ENCODE results near the gene INPP1.

The INPP1 gene

DNA sequence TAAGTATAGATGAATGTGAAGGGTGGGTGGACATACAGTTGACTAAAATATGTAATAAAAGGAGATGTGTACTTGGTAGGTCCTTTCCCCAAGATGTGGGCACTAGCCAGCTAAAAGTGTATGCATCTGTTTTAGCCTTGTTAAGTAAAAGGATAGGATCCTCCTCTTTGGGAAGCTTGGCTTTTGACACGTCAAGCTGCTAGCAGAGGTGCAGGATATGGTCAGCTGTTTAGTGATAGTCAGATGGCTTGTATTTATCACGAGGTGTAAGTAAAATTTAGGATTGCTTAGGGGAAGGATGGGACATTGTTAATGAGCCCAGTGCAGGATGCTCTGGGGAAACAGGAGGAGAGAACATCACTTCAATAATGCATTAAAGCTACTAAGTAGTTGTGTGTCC, 66.2 kb downstream of the INPP1 start:
- DNase-seq (ENCODE audit: low spot score): no peak

DNA sequence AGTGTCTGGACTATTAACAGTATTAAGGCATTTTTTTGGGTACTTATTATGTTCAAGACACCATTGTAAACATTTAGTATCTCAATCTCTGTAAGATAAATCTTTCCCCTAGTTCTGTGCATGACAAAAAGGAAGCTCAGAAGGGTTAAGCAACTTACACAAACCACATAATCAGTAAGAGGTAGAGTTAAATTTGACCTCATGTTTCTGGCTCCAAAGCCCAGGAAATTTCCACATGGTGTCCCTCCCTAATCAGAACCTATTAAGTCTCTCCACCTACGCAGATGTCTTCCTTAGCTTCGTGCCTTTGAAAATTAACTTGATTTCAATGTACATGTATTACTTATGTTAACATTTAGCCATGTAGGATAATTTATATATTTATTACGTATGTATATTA, 66.8 kb downstream of the INPP1 start:
- no peak for DNase-seq (ENCODE audit: low spot score)

DNA sequence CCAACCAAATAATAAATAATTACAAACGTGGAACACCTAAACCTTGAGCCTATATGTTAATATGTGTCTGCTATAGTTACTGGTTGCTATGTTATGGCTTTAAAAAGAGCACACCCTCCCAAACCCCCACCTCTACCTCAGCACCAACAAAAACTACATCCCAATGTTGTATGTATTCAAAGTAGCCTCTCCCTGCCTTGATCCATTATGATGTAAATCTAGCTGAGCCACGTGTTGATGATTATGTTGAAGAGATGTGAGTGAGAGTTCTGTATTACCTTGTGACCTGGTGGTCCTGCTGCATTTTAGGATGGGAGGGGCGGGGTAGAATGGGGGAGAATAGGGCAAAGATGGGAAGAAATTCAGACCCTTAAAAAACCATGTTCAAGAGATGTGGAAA, 69.6 kb downstream of the INPP1 start:
- no peak for DNase-seq (ENCODE audit: low spot score)

DNA sequence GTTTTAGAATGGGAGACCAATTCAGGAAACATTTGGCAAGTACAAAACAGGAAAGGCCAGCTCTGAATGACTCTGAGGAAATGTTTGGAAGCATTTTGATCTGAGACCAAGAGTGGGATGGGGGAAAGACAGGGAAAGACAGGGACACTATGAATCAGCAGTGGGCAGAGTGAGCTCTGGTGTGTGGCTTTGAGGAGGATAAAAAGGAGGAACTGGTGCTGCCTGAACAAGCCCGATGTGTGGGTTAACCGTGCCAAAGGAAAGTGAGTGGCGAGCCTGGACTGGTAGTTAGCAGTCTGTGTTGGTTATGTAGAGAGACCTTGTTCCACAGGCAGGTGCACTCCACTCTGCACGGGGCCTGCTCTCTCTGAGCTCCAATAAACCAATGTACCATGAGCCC, 70.0 kb downstream of the INPP1 start:
- DNase-seq (ENCODE audit: low spot score): no peak

DNA sequence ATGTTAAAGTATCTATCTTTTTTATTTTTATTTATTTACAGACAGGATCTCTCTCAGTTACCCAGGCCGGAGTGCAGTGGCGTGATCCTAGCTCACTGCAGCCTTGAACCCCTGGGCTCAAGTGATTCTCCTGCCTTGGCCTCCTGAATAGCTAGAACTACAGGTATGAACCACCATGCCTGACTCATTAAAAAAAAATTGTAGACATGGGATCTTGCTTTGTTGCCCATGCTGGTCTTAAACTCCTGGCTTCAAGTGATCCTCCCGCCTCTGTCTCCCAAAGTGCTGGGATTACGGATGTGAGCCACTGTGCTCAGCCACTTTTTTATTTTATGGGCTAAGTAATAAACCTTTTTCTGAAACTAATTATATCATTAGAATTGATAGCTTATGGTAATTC, 71.9 kb downstream of the INPP1 start:
- no peak for DNase-seq (ENCODE audit: low spot score)

DNA sequence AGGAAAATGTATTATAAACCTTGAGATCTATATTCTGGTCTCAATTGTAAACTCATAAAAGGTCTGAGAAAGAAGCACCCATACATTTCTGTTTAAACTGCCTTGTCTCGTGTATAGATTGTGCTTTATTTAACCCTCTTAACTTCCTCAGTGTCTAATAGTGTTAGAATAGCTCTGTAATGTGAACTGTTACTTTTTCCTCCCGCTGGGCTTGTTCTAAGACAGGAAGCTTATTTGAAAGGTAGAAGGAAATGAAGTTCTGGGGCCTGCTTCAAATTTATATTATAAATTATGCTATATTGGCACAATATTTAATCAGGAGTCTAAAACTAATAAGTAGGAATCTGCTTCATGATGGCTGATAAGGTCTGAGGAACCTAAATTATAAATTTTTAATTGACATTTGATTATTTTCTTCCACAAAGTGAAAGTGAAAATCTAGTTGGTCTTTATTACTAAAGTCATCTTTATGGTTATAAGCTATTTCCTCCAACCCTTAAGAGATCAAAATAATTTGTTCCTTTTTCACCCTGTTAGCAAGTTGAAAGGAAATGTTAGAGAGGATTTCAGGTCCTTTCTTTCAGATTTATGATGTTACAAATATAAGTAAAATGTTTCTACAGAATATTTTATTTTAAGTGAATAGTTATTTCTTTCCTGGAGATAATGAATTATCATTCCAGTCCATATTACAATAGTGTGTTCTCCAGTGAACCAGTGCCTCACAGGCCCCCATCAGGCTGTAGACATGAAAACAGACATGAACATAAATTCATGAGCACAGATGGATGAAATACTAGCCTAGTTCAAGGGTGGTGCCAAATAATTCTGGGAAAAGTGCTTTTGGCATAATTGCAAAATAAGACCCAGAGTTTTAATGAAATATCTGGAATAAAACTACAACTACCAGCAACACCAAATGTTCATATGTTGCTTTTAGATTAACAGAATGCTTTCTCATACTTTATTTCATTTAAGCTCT, 72.7 kb downstream of the INPP1 start:
- DNase-seq (ENCODE audit: low spot score): no peak

DNA sequence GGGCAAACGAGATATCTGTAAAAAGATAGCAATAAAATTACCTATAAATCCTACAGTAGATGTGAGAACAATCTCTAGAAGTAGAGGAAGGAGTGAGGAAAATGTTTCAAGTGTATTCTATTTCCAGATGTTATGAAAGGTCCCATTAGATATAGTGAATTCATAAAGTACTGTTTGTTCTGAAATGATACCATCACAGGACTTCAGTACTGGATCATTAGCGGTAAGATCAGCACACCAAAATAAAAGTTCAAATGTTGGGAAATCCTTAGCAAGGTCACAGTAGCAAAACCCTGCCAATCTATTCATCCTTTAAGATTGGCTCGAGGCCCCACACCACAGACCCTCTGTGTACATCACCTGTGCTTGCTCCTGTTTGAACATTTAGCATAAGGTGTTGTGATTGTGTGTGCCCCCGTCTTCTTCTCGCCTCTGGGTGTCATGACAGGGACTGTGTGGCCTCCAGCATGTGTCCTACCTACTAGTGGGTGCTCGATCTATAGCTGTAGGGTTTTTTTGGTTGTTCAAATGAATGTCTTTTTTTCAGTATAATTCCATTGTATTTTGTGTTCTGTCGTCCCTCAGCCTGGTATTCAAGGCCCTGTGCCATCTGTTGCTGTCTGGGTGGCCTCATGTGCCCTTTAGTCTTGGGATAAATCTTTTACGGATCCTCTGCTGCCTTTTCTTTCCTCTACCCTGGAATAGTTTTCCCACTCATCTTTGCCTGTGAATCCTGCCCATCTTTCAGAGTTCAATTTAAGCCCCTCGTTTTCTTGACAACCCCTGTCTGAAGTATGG, 73.9 kb downstream of the INPP1 start:
- DNase-seq (ENCODE audit: low spot score): no peak

DNA sequence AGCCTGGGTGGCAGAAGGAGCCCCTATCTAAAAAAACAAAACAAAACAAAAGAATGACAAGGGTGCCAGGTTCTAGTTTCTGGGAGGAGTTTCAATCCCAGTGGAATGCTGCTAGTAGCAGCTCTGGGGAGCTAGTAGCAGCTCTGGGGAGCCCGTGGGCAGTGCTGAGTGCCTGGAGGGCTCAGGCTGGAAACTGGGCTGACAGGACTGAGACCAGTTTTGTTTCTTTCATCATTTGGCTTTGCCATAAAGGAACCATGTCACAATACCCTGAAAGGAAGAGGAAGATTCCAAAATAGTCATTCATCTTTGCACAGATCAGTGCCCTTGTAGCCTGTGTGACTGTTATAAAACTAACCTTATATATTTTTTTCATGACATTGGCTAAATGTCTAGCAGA, 75.3 kb downstream of the INPP1 start:
- DNase-seq (ENCODE audit: low spot score): no peak

DNA sequence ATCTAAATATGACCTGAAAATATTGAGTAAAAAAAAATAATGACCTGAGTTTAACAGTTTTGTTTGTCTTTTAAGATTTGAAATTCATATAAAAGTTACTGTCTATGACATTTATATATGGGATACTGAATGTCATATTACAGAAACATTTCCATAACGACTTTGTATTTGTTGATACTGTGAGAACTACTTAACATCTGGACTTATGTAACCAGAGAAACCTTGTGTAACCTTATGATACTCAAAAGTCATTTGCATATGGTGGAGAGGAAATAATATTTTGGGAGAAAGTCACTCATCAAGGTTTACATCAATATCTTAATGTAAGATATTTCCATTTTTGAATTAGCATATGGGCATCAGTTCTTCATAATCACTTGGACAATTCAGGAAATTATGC, 77.4 kb downstream of the INPP1 start:
- DNase-seq (ENCODE audit: low spot score): no peak

Measured in HuH-7 (cell line).